ENCODE results near the gene PMS1. TPM values are rescaled to one million over a fixed set of nuclear protein-coding genes. Genes with fewer than 3 reads are reported as not detected.

PMS1 gene
- total RNA-seq, 1 donor from 2014 or later = 20.1 TPM

- H3K9me3 ChIP-seq = no peaks in the 10 kb centered on the region
- no peaks in the 10 kb centered on the region for H3K27me3 ChIP-seq
- TF ChIP-seq POLR2A (IDR thresholded peaks at IDR 0.05) (no peak), POLR2AphosphoS5 (IDR thresholded peaks at IDR 0.05; ENCODE audit: insufficient read depth in 1 of 2, low read depth in 1 of 2) (no peak), CTCF (IDR thresholded peaks at IDR 0.05) (no peak)
- no peaks in the 10 kb centered on the region for H3K36me3 ChIP-seq
- DNase-seq (ENCODE audit: extremely low spot score in 2 of 2) = no peak
- H3K4me1 ChIP-seq = no peaks in the 10 kb centered on the region
- no peak overlapping the region for H3K27ac ChIP-seq
- intact Hi-C loops (cut with DNase I) = no loop called here
- no peak overlapping the region for H3K4me3 ChIP-seq
These were observed 132.4 kb downstream of the PMS1 start for GRCh38 chr2:189916651-189917050.

Other genes starting within 250 kb of the PMS1 start
- gene SLC40A1, start 203.7 kb upstream of the PMS1 start, total RNA-seq = 53.3 TPM
- 44.7 TPM for gene ASNSD1, start 123.0 kb upstream of the PMS1 start, total RNA-seq
- gene ANKAR, start 109.8 kb upstream of the PMS1 start, total RNA-seq = 17.4 TPM
- 8.1 TPM for gene OSGEPL1, start 21.7 kb upstream of the PMS1 start, total RNA-seq
- 58.9 TPM for gene ORMDL1, start 111 bp upstream of the PMS1 start, total RNA-seq